ENCODE results near the gene UPF2.
"Not testable (repeated sequence)": the region's sequence is repeated elsewhere in the genome, so short reads cannot be mapped to it uniquely, and the experiment has no call there.

Gene UPF2

DNA sequence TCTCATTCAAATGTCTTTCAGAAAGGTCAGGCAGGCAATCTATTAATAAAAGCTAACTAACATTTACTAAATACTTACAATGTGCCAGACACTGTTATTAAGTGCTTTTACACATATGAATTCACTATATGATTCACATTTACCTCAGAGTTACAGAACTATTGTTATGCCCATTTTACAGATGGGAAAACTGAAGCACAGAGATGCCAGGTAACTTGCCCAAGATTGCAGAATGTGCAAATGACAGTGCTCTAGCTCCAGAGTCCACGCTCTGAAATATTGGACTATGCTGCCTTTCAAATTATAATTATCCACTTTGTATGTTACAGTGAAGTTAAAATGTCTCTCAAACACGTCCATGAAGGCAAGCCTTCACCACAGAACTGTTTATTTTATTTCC, 22.0 kb downstream of the UPF2 start:
- no peak for TF ChIP-seq CTCF (IDR thresholded peaks at IDR 0.05; ENCODE audit: low read depth, low read length, missing control alignments)
- no peak overlapping the region for H3K4me3 ChIP-seq (ENCODE audit: low read depth, low read length)
- no peak for DNase-seq (ENCODE audit: low read depth)

DNA sequence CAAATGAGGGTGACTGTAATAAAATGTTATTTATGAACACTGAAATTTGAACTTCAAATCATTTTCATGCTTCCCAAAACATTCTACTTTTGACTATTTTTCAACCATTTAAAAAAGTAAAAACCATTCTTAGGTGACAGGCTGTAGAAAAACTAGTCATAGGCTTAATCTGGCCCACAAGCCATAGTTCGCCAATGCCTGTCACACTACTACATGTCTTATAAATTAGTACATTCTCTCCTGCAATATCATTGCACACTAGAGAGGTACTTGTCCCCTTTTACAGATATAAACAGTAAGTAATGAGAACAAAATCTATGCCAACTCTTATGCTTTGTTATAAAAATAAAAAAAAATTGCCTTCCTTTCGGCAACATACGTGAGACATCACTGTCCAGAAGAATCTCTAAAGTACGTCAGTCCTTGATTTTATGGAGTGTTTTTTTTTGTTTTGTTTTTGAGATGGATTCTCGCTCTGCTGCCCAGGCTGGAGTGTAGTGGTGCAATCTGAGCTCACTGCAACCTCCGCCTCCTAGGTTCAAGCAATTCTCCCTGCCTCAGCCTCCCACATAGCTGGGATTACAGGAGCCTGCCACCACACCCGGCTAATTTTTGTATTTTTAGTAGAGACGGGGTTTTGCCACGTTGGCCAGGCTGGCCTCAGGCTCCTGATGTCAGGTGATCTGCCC, 23.2 kb downstream of the UPF2 start:
- no peak for TF ChIP-seq CTCF (IDR thresholded peaks at IDR 0.05; ENCODE audit: low read depth, low read length, missing control alignments)
- no peak overlapping the region for H3K4me3 ChIP-seq (ENCODE audit: low read depth, low read length)
- no peak for DNase-seq (ENCODE audit: low read depth)

DNA sequence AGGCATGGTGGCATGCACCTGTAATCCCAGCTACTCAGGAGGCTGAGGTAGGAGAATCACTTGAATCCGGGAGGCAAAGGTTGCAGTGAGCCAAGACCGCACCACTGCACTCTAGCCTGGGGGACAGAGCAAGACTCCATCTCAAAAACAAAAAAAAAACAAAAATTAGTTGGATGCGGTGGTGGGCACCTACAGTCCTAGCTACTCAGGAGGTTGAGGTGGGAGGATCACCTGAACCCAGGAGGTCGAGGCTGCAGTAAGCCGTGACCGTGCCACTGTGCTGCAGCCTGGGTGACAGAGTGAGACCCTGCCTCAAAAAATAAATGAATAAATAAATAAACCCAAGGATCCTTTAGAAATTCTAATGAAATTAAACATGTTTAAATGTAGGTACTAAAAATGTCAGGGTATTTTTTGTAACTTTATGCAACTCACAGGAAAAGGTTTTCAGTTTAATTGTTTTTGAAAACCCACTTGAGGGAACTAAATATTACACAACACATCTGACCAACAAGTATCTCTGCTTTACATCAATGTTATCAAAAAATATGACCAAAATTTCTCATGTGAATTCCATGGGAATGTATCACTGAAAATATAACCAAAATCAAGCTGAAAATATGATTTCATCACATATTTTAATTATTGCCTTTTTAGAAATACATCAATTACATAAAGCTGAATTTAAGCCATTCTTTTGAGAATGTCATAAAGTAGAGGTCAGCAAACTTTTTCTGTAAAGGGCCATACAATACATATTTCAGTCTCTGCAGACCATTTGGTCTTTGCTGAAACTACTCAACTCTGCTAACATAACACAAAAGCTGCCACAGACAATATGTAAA, 23.9 kb downstream of the UPF2 start:
- no peak for DNase-seq (ENCODE audit: low read depth)
- no peak overlapping the region for H3K4me3 ChIP-seq (ENCODE audit: low read depth, low read length)
- no peak for TF ChIP-seq CTCF (IDR thresholded peaks at IDR 0.05; ENCODE audit: low read depth, low read length, missing control alignments)

GRCh38 chr10:12013926-12014325, 28.7 kb downstream of the UPF2 start:
- DNase-seq (ENCODE audit: low read depth) = no peak
- H3K4me3 ChIP-seq (ENCODE audit: low read depth, low read length) = no peak overlapping the region
- TF ChIP-seq CTCF (IDR thresholded peaks at IDR 0.05; ENCODE audit: low read depth, low read length, missing control alignments) = no peak

DNA sequence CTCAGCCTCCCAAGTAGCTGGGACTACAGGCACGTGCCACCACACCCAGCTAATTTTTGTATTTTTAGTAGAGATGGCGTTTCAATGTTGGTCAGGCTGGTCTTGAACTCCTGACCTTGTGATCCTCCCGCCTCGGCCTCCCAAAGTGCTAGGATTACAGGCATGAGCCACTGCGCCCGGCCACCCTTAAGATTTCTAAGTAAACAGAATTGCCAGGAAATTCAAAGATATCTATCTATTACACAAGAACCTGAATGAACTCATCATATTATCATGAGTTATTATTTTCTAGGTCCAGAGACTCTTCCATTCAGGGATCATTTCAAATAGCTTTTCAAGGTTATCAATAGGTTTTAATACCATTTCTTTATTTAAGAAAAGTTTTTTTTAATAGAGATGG, 29.2 kb downstream of the UPF2 start:
- DNase-seq (ENCODE audit: low read depth); H3K4me3 ChIP-seq (ENCODE audit: low read depth, low read length): not testable (repeated sequence)

DNA sequence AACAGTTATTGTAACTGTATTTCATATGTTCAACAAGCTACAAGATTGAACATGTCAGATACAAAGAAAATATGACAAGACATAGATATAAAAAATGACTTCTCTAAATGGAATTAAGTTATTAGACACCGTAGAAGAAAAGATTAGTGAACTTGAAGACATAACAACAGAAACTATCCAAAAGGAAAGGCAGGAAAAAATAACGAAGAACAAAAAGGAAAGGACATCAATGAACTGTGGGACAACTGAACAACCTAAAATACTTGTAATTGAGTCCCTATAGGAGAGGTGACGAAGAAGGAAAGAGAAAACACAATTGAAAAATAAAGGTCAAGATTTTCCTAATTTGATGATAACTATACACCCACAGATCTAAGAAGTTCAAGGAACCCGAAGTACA, 32.3 kb downstream of the UPF2 start:
- TF ChIP-seq CTCF (IDR thresholded peaks at IDR 0.05; ENCODE audit: low read depth, low read length, missing control alignments) = no peak
- DNase-seq (ENCODE audit: low read depth) = no peak
- no peak overlapping the region for H3K4me3 ChIP-seq (ENCODE audit: low read depth, low read length)

DNA sequence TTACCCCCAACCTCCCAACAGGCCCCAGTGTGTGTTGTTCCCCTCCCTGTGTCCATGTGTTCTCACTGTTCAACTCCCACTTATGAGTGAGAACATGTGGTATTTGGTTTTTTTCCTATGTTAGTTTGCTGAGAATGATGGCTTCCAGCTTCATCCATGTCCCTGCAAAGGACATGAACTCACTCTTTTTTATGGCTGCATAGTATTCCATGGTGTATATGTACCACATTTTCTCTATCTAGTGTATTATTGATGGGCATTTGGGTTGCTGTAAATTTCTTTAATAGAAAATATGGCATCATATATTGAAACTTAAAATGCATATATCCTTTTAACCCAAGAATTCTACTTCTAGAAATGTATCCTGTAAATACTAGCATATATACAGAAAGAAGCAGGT, 33.8 kb downstream of the UPF2 start:
- DNase-seq (ENCODE audit: low read depth); H3K4me3 ChIP-seq (ENCODE audit: low read depth, low read length): not testable (repeated sequence)

DNA sequence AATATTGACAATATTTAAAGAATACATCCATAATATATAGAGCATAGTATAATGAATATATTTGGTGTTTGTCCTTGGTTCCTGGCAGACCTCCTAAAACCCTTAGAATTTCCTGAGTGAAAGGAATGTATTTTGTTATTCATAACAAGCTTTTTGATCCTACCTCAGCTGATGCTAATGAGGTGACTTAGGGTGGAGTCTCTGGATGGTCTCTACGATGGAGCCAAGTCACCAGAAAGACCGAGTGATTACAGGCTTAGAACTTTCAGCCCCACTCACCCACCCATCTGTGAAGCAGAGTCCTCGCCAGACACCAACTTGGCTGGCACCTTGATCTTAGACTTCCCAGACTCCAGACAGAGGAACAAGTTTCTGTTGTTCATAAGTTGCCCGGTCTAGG, 35.9 kb downstream of the UPF2 start:
- no peak for TF ChIP-seq CTCF (IDR thresholded peaks at IDR 0.05; ENCODE audit: low read depth, low read length, missing control alignments)
- no peak for DNase-seq (ENCODE audit: low read depth)
- no peak overlapping the region for H3K4me3 ChIP-seq (ENCODE audit: low read depth, low read length)
